ENCODE measurements around the gene SIAH2.

SIAH2 gene

DNA sequence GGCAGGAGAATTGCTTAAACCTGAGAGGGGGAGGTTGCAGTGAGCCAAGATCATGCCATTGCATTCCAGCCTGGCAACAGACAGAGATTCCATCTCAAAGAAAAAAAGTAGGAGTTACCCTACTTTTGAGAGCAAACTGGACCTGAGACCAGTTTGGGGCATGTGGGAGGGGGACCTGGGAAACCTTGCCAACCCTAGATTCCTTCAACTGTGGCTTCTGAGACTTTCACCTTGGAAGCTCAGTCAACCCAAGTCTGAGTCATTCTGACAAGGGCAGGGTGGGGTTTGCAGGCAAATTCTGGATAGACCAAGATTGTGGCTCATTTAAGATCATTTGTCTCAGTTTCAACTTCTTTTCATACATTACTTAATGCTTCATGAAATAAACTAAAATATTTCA lies 23.8 kb upstream of the SIAH2 start:
- H3K27me3 Mint-ChIP-seq, result peaks cover 12% of the 10 kb centered on the region
- no peak overlapping the region for H3K27ac Mint-ChIP-seq
- H3K36me3 Mint-ChIP-seq, result no peaks in the 10 kb centered on the region
- H3K4me1 Mint-ChIP-seq, result peaks cover 7% of the 10 kb centered on the region
- no peaks in the 10 kb centered on the region for H3K9me3 Mint-ChIP-seq
- H3K4me3 Mint-ChIP-seq, result no peak overlapping the region
- CTCF ChIA-PET, result interaction anchor here (1.1 to 6.4 kb wide), 10 partner anchors 21 to 299 kb away, joined by 3 to 45 read pairs (median 4); partner anchors contain the start of genes MED12L and SIAH2
- DNase-seq, result no peak

DNA sequence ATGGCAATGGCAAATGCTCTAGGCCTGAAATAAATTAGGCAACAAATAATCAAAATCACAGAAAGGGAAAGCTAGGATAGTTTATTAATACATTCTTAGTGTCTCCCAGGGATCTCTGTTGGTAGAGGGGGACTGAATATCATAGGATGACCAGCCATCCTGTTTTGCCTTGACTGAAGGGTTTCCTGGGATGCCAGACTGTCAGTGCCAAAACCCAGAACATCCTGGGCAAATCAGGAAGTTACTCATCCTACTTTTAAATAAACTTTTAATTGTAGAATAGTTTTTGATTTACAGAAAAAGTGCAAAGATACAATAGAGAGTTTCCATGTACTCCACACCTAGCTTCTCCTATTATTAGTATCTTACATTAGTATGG lies 21.8 kb upstream of the SIAH2 start:
- no peaks in the 10 kb centered on the region for H3K36me3 Mint-ChIP-seq
- CTCF ChIA-PET, result interaction anchor here (1.1 to 6.4 kb wide), 3 partner anchors 19 to 80 kb away, joined by 4 to 45 read pairs (median 4); partner anchors contain the start of gene SIAH2
- H3K4me1 Mint-ChIP-seq, result peaks cover 7% of the 10 kb centered on the region
- DNase-seq, result no peak
- H3K27ac Mint-ChIP-seq, result no peak overlapping the region
- no peaks in the 10 kb centered on the region for H3K9me3 Mint-ChIP-seq
- no peak overlapping the region for H3K4me3 Mint-ChIP-seq
- H3K27me3 Mint-ChIP-seq, result peaks cover 12% of the 10 kb centered on the region

DNA sequence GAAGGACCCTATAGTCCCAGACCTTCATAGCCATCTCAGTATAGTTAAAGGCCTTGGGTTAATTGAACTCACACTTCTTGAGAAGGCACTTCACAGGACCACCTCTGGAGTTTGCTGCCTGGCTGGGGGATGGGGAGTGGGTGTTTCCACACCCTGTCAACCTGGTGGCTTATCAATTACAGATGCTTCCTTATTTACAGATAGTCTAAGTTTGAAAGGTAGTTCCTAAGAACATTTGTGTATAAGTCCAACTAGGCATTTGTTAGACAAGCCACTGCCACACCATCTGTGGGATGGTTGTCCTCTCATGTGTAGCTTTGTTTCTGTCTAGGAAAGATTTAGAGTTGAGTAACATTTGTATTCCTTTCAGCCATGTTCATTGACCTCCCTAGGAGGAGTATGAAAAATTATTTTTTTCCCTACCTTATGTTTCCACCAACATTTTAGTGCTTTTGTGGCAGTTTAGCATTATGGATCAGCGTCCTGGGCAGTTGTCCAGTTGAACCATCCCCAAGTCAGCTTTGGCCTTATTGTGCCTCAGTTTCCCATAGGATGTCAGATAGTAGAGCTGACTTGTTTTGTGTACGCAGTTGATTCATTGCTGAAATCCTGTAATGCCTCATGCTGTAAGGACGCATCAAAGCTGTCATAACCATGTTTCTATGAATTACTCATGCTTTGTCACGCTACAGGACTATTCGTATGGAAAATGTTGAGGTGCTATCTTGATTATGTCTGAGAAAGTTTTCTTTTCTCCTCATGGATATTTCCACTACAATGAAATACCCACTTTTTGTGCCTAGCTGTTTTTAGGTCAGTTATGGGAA lies 21.2 kb upstream of the SIAH2 start:
- H3K4me3 Mint-ChIP-seq, result no peak overlapping the region
- DNase-seq, result no peak
- H3K27ac Mint-ChIP-seq, result no peak overlapping the region
- no peaks in the 10 kb centered on the region for H3K36me3 Mint-ChIP-seq
- peaks cover 8% of the 10 kb centered on the region for H3K27me3 Mint-ChIP-seq
- CTCF ChIA-PET, result interaction anchor here (1.1 to 6.4 kb wide), 3 partner anchors 19 to 81 kb away, joined by 4 to 45 read pairs (median 4); partner anchors contain the start of gene SIAH2
- H3K9me3 Mint-ChIP-seq, result no peaks in the 10 kb centered on the region
- H3K4me1 Mint-ChIP-seq, result peaks cover 7% of the 10 kb centered on the region

DNA sequence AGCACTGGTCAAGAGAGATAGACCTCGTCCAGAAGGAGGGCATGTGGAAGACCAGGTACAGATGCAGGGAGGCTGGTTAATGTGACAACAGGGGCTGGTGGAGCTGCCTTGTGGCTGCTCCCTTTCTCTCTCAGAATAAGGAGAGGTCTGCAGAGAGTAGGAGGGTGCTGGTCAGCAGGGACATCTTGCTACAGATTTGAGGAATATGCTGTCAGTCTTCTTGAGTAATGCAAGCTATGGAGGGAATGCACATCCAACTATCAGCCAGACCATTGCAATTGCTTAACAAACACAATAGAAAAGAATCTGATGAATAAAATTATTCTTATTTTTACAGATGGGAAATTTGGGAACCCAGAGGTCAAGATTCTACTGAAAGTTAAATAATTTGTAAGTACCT lies 20.3 kb upstream of the SIAH2 start:
- DNase-seq, result no peak
- H3K4me3 Mint-ChIP-seq, result no peak overlapping the region
- peaks cover 7% of the 10 kb centered on the region for H3K4me1 Mint-ChIP-seq
- H3K27ac Mint-ChIP-seq, result no peak overlapping the region
- CTCF ChIA-PET, result interaction anchor here (0.8 to 1.3 kb wide), 3 partner anchors 12 to 62 kb away, joined by 3 to 4 read pairs (median 4); no protein-coding TSS in a partner anchor
- H3K36me3 Mint-ChIP-seq, result no peaks in the 10 kb centered on the region
- H3K9me3 Mint-ChIP-seq, result no peaks in the 10 kb centered on the region
- H3K27me3 Mint-ChIP-seq, result peaks cover 5% of the 10 kb centered on the region

DNA sequence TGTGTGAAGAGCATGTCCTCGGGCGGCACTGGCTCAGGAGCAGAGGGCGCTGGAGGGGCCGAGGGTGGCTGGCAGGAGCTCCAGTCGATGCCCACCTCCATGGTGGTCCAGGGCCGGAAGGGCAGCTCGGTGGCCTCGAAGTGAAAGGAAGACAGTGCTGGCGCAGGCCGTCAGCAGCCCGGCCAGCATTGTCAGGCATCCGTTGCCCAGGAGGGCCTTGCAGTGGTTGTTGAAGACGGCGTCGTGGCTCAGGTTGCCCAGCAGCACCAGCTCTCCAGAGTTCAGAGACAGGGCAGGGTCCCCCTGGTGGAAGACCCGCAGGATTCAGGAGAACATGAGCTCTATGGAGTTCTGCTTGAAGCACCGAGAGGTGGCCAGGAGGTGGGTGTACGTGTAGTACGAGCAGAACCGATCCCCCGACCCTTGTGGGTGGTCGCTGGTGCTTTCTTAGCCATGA lies 16.5 kb upstream of the SIAH2 start:
- H3K4me3 Mint-ChIP-seq, result no peak overlapping the region
- CTCF ChIA-PET, result interaction anchor here (1.0 to 1.1 kb wide), 2 partner anchors 19 to 377 kb away, joined by 3 read pairs; no protein-coding TSS in a partner anchor
- DNase-seq, result no peak
- no peaks in the 10 kb centered on the region for H3K9me3 Mint-ChIP-seq
- H3K4me1 Mint-ChIP-seq, result peaks cover under 1% of the 10 kb centered on the region
- no peaks in the 10 kb centered on the region for H3K36me3 Mint-ChIP-seq
- no peak overlapping the region for H3K27ac Mint-ChIP-seq
- H3K27me3 Mint-ChIP-seq, result no peaks in the 10 kb centered on the region

DNA sequence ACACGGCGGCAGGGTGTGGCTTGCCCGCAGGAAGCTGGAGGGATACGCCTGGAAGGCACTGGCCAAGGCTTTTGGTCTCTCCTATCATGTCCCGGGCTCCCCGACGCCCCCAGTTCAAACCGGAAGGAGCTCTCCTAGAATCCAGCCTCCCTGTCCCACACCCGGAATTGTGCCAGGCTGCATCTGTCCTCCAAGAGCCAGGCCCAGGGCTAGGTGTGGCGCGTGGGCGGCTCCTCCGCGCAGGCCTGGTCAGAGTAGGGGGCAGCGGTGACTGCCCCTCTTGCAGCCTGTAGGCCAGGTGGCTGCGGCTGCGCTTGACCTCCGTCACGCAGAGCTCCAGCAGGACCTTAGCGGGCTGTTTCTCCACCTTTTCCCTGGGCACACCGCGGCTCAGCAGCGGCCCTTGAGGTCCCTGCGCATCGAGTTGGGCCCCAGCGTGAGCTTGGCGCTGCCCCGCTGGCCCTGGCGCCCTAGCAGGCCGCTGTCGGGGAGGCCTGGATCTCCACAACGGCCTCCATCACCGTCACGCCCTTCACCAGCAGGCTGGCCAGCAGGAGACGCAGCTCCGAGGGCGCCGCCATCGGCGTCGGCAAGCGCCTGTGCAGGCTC lies 15.9 kb upstream of the SIAH2 start:
- no peak overlapping the region for H3K27ac Mint-ChIP-seq
- no peaks in the 10 kb centered on the region for H3K9me3 Mint-ChIP-seq
- CTCF ChIA-PET, result interaction anchor here (1.1 kb wide), 1 partner anchor 378 kb away, joined by 3 read pairs; no protein-coding TSS in a partner anchor
- H3K27me3 Mint-ChIP-seq, result no peaks in the 10 kb centered on the region
- no peaks in the 10 kb centered on the region for H3K36me3 Mint-ChIP-seq
- H3K4me1 Mint-ChIP-seq, result no peaks in the 10 kb centered on the region
- no peak overlapping the region for H3K4me3 Mint-ChIP-seq
- no peak for DNase-seq

DNA sequence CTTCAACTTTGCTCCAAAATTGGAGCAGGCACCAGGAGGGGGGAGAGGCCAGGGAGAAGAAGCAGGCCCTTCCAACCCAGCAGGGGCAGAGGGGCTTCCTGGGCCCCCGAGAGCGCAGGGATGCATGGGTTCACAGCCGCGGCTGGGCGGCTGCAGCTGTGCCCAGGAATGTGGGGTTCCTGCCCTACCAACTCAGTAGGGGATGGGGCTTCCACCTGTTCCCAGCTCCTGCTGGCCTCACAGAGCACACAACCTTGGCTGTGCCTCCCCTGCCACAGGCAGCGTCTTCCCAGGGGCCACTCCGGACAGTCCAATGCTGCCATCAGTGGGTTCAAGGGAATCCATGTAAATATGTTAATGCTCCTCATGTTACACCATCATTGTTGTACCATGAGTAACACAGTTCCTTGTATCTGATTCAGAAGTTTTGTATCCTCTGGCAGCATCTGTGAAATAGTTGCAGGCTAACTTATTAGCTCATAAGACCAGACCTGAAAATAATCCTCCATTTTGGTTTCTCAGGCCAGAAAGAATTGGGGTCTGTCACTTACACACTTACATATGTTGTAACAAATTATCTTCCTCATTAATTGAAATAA lies 12.1 kb upstream of the SIAH2 start:
- Mint-ChIP-seq H3K27ac (no peak overlapping the region), H3K4me3 (no peak overlapping the region), H3K27me3 (no peaks in the 10 kb centered on the region), H3K9me3 (no peaks in the 10 kb centered on the region), H3K4me1 (no peaks in the 10 kb centered on the region), H3K36me3 (no peaks in the 10 kb centered on the region)
- DNase-seq, result no peak
- CTCF ChIA-PET, result no interaction called here

DNA sequence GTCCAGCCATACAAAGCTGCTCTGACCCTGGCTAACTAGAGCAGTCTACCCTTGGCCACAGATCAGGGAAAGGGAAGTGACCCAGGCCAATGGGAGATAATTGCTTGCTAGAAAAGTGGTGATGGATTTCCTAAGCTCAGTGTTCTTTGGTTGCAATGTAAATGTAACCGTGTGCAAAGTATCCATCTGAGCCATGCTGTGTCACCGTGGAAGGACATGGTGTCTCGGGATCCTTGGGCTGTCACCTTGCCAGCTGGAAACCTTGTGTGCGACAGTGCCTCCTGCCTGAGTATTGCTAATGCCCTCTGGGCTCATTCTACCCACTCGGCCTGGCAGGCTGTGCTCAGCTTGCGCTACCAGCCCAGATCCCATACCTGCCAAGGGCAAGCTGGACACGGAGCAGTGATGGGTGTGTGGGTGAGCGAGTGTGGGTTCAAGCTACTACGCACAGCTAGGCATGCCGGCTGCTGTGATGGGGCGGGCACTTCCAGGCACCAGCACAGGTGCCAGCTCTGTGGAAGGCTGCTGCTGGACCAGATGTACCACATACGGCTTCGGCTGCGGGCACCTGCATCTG lies 10.7 kb upstream of the SIAH2 start:
- no peaks in the 10 kb centered on the region for H3K27me3 Mint-ChIP-seq
- CTCF ChIA-PET, result interaction anchor here (0.6 to 1.0 kb wide), 2 partner anchors 9 to 1561 kb away, joined by 3 read pairs; no protein-coding TSS in a partner anchor
- H3K27ac Mint-ChIP-seq, result no peak overlapping the region
- no peak overlapping the region for H3K4me3 Mint-ChIP-seq
- H3K36me3 Mint-ChIP-seq, result no peaks in the 10 kb centered on the region
- no peaks in the 10 kb centered on the region for H3K9me3 Mint-ChIP-seq
- no peak for DNase-seq
- no peaks in the 10 kb centered on the region for H3K4me1 Mint-ChIP-seq

DNA sequence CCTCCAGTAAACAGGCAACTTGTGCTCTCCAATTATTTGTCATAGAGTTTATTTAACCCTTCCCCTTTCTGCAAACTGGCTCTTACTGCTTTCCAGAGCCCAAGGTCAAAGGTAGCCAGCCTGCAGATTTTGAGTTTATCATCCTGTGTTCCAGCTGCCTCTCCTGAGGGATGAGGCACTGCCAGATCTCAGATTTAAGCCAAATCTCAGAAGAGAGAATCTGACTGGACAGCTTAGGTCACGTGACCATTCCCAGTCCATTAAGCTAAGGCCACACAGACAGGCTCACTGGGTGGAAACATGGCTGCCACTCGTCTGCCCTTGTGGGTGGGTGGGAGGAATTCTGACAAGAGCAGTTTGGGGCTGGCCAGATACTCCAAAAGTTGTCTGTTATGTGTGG lies 8.6 kb upstream of the SIAH2 start:
- Mint-ChIP-seq H3K4me1 (no peaks in the 10 kb centered on the region), H3K36me3 (no peaks in the 10 kb centered on the region), H3K27ac (no peak overlapping the region), H3K9me3 (no peaks in the 10 kb centered on the region), H3K27me3 (peaks cover 6% of the 10 kb centered on the region), H3K4me3 (no peak overlapping the region)
- no peak for DNase-seq
- CTCF ChIA-PET, result interaction anchor here (0.8 to 1.0 kb wide), 2 partner anchors 12 to 16 kb away, joined by 3 to 7 read pairs; no protein-coding TSS in a partner anchor

DNA sequence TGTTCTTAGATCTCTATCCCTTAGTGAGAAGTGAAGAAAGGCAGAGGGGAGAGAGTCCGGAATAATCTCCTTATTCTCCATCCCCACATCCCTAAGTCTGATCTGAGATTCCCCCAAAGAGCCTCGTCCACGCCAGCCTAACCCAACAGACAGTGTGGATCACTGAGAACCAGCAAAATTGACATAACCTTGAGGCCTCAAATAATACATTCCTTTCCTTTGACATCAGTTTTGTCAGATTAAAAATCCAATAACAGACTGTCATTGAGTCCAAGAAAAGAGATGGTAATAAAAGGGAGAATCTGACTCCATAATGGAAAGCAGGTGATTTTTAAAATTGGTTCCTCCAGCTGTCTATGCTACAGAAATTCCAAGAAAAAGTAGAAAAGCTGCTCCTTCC lies 7.7 kb upstream of the SIAH2 start:
- CTCF ChIA-PET, result no interaction called here
- no peak overlapping the region for H3K27ac Mint-ChIP-seq
- peaks cover 8% of the 10 kb centered on the region for H3K4me1 Mint-ChIP-seq
- no peak for DNase-seq
- no peak overlapping the region for H3K4me3 Mint-ChIP-seq
- H3K27me3 Mint-ChIP-seq, result peaks cover 6% of the 10 kb centered on the region
- no peaks in the 10 kb centered on the region for H3K9me3 Mint-ChIP-seq
- no peaks in the 10 kb centered on the region for H3K36me3 Mint-ChIP-seq

DNA sequence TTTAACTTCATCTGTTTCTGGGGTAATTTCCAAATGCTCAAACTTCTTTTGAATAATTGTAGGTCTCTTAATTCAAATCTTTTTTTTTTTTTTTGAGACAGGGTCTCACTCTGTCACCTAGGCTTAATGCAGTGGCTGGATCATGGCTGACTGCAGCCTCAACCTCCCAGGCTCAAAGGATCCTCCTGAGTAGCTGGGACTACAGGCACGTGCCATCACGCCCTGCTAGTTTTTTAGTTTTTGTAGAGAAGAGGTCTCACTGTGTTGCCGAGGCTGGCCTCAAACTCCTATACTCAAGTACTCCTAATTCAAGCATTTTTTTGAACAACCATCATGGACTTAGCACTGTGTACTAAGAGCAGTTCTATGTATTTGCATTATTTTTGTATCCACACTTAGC lies 3.8 kb upstream of the SIAH2 start:
- H3K4me1 Mint-ChIP-seq, result peaks cover 29% of the 10 kb centered on the region
- no peak overlapping the region for H3K4me3 Mint-ChIP-seq
- DNase-seq, result no peak
- H3K27me3 Mint-ChIP-seq, result peaks cover 6% of the 10 kb centered on the region
- CTCF ChIA-PET, result interaction anchor here (5.7 to 5.8 kb wide), 2 partner anchors 20 to 45 kb away, joined by 28 to 45 read pairs; no protein-coding TSS in a partner anchor
- no peak overlapping the region for H3K27ac Mint-ChIP-seq
- no peaks in the 10 kb centered on the region for H3K36me3 Mint-ChIP-seq
- no peaks in the 10 kb centered on the region for H3K9me3 Mint-ChIP-seq

DNA sequence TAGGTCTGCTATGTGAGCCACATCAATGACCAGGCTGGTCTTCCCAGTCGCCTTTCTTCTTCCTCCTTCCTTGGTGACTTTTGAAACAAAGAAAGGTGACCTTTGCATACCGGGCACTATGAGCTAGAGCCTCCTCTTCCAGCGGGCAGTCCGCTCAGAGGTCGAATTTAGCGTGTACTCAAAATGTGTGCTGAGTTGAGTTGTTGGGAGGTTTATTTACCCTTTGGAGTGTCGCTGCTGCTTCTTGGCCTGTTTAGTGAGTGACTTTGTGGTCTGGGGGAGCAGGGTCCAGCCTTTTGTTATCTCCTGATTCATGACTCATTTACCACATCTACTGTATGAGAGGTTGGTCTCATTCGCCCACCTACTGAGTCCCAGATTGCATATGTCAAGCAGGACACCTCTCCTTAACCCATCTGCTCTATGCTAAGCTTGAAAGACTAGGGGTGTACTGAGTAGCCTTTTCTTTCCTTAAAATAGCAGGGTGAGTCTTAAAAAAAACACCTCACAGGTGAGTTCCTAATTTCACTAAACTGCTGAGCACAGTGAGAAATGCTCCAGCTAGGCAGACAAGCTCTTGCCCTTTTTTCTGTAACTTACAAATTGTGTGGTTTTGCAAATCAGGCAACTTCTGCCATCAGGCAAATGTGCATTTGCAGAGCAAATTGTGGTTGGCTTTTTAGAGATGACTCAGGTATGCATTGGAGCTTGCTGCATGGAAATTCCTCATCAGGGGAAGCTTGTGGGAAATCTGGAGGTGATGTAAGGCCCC lies 3.2 kb upstream of the SIAH2 start:
- no peak for DNase-seq
- peaks cover 6% of the 10 kb centered on the region for H3K36me3 Mint-ChIP-seq
- CTCF ChIA-PET, result interaction anchor here (5.7 to 5.8 kb wide), 2 partner anchors 21 to 44 kb away, joined by 28 to 45 read pairs; no protein-coding TSS in a partner anchor
- no peak overlapping the region for H3K27ac Mint-ChIP-seq
- no peaks in the 10 kb centered on the region for H3K9me3 Mint-ChIP-seq
- peaks cover 6% of the 10 kb centered on the region for H3K27me3 Mint-ChIP-seq
- H3K4me3 Mint-ChIP-seq, result no peak overlapping the region
- H3K4me1 Mint-ChIP-seq, result peaks cover 29% of the 10 kb centered on the region

DNA sequence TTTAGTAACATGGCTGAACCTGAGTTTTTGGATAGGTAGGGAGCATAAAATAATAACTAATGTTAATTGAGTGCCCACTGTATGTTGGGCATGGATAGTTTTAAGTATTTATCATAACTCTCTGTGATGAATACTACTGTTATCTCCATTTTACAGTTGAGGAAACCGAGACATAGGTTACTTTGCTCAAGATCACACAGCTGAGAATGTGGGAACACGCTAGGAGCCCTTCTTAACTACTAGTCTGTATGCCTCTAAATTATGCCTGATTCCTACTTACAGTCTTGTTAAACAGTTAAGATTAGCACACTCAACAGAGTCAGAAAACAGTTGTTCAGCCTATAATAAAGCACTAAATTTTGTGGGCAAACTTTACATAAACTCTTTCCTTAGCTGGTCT lies 2.0 kb upstream of the SIAH2 start:
- DNase-seq, result no peak
- Mint-ChIP-seq H3K4me1 (peaks cover 33% of the 10 kb centered on the region), H3K36me3 (peaks cover 12% of the 10 kb centered on the region), H3K27ac (peak overlapping the region; percentile 100), H3K4me3 (peak overlapping the region; percentile 93), H3K27me3 (peaks cover 6% of the 10 kb centered on the region), H3K9me3 (no peaks in the 10 kb centered on the region)
- CTCF ChIA-PET, result interaction anchor here (0.7 to 5.8 kb wide), 8 partner anchors 8 to 100 kb away, joined by 3 to 45 read pairs (median 3); no protein-coding TSS in a partner anchor
